Left renal pelvis (tissue), 4 donors: ENCODE measurements around the gene C2orf15. TPM values are rescaled to one million over a fixed set of nuclear protein-coding genes. Genes with fewer than 3 reads are reported as not detected.
"Not testable (repeated sequence)": the region's sequence is repeated elsewhere in the genome, so short reads cannot be mapped to it uniquely, and the experiment has no call there.

Source experiments
- DNase-seq, 4 donors: peaks; one replicate each; pipeline ENCODE4 v3.0.0-alpha.2; 2013; ENCODE audit warnings: low read depth in 4 of 4, low spot score in 3 of 4
- polyA plus RNA-seq, 4 donors: library from polyadenylated mRNA; unstranded; fragments of 120-200 nt; gene quantifications; one replicate each; pipeline ENCODE4 v1.2.1, GENCODE V29; 2013; ENCODE audit not compliant: insufficient read length in 4 of 4

Gene C2orf15, protein sequence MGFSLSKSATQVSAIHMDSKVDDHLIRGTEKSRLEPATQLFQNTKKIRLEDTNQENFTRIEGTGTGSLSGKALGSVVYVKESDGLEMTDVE
- 10 to 100 TPM in 3 of 4 donors, 1 to 10 TPM in 1; 1.5 to 11.6 (median 11.4) TPM for polyA plus RNA-seq

DNA sequence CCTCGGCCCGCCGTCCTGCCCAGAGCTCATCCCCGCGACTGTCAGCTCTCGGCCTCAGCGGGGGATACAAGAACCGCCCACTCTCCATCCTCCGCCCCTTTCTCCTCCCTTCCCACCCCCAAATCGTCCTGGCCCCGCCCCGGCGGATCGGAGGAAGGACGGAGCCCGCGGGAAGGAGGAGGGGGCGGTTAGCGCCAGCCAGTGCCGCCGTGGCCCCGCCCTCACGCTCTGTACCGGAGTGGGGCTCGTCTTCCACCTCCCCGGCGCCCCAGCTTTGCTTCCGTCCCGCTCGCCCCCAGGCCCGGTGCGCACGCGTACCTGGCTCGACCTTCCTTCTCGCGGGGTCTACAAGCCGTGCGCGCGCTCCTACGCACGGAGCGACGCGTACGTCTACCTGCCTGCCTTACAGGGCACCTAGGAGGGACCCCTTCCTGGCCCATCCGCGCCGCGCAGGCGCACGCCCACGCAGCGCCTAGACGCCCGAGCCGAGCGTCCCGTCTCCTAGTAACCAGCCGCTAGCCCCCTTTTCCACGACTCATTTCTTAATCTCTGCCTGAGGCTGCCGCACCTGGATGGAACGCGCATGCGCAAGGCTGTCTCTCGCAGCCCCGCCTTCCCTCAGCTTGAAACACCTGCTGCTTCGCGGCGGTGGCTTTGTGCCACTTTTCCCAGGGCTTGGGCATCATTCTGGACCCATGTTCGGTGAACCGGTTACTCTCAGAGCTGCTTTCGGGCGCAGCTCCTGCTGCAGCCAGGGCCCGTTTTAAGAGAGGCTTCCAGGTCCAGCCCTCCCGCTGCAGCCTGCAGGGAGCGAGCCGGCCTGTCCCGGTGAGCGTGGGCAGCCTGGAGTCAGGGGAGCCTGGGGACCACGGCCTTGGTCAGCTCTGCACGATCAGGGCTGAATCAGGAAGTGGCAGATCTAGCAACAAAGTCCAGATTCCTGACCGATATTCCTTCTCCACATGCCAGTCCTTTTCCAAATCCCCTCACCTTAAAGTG, at the start of gene C2orf15:
C2orf15 (plus strand) TSS at position 598 of the 999 bp plus-strand sequence. CDS start 8,852 bp downstream, outside the sequence.
- DNase-seq = peak; percentile 85 to 89 (median 87)

DNA sequence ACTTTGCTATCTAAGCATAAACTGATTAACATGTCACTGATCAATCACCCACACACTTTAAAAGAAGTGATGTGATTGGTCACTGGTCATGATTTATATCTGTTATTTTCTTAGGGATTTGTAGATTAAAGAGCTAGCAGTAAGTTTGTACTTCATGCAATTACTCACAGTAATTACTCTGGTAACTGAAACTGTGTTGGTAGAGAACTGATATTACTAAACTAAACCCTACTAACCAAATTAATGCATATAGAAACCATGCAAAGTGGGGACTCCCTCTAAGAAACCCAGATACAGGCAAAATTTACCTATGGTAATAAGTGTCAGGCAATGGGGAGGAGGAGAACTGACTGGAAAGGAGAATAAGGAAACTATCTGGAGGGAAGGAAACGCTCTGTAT, 44.8 kb upstream of the C2orf15 start:
- no peak for DNase-seq

DNA sequence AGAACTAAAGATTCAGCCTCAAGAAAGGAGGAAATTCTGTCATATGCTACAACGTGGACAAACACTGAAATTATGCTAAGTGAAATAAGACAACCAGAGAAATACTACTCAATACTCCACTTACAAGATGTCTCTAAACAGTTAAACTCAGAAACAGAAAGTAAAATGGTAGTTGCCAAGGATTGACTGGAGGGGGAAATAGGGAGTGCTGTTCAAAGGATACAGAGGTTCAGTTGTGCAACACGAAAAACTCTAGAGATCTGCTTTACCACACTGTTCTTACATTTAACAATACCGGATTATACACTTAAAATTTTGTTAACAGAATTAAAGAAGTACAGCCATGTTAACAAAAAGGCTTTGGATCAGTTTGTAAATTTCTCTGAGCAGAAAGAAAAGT, 39.8 kb upstream of the C2orf15 start:
- no peak for DNase-seq

DNA sequence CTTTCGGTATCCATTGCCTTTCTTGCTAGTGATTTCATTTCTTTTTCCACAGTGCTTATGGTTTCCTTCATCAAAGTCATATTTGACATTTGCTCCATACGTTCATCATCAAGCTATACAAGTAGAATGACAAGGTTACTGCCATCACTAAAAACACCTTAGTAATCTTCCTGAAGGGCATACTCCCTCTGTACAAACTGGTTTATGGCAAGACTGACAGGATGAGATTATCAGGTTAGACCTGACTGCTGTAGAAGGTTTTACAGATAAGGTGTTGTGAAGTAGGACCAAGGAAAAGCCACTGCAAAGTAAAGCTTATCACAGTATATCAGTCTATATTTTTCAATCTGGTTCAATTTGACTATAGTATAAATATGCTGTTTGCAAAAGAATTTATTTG, 37.5 kb upstream of the C2orf15 start:
- no peak for DNase-seq

DNA sequence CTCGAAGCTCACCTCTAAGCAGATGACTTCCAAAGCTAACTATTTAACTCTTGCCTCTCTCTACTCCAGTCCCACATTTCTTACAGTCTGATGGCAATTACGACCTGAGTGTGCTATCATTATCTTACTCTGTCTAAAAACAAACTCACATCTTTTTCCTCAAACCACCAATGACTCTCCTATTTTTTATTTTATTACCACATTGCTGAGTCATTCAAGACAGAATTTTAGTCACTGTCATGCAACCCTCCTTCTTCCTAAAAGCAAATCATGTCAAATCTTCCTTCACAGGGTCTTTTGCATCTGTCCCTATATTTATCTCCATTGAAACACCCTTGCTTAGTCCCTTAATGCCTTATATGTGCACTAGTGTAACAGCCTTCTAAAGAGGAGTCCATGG, 34.6 kb upstream of the C2orf15 start:
- DNase-seq = no peak

DNA sequence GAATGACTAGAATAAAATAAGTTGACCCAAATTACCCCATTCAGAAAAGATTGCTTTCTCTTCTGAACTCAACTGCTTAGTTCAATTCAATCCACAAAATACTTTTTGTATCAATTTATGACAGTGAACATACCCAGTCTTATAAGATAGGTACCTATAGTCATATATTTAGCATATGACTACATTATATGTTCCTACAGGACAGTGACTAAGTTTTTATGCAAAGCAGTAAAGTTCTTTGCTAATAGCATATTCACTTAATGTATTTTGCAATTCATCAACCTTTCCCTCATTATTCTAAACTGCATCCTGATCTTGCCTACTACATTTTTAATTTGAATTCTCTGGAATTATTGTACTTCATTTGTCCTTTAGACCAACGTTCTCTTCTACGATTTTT, 30.3 kb upstream of the C2orf15 start:
- DNase-seq = no peak

DNA sequence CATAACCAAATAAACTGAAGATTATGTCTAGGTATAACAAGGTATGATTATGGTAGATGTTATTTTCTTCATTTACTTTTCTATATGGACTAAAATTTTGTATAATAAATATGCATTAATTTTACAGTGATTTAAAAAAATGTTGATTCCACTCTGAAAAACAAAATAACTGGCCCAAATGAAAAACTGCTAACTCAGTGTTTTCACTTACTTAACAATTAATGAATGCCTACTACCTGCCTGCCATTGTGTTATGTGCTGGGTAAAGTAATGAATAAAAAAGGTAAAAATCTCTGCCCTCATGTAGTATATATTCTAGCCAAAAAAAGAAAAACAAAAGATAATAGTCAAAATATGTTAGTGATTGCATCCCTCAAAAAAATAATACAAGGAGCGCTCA, 29.6 kb upstream of the C2orf15 start:
- DNase-seq = no peak

DNA sequence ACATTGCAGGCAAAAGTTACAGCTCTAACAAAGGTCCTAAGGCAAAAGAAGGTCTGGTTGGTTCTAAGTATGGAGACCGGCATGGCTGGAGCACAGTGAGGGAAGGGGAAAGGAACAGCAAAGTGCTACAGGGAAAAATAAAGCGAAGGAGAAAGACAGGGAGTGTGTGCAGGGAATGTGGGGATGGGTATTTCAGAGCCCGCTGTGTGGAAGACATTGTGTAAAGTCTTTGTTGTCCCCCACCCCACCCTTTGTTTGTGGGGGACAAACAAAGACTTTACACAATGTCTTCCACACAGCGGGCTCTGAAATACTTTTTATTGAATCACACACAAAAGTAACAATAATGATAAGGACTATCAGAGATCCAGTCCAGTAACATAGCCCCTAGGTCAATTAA, 28.9 kb upstream of the C2orf15 start:
- DNase-seq = no peak

DNA sequence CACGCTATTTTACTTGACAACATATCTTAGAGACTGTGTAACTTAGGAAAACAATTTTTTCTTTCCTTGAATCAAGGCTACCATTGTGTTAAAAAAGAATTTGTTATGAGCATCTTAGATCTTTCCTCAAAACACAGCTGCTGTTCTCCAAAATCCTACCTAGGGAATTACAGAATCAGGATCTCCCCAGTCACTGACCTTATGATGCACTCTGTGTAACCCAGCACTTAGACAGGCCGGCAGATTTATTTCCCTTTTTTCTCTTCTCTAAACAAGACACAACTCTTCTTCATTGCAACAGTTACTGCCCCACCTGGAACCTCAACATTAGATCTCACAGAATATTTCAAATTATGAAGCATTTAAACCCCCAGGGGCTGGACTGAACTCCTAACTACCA, 13.5 kb upstream of the C2orf15 start:
- DNase-seq = no peak

DNA sequence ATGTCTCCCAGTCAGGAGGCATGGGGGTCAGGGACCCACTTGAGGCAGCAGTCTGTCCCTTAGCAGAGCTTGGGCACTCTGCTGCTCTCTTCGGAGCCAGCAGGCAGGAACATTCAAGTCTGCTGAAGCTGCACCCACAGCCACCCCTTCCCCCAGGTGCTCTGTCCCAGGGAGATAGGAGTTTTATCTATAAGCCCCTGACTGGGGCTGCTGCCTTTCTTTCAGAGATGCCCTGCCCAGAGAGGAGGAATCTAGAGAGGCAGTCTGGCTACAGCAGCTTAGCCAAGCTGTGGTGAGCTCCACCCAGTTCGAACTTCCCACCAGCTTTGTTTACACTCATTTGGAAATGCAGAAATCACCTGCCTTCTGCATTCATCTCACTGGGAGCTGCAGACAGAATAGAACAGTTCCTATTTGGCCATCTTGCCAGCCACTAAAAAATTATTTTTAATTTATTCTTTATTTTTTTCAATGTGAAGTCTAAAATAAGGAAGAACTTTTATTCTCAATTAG, 6.4 kb upstream of the C2orf15 start:
- DNase-seq = not testable (repeated sequence)

DNA sequence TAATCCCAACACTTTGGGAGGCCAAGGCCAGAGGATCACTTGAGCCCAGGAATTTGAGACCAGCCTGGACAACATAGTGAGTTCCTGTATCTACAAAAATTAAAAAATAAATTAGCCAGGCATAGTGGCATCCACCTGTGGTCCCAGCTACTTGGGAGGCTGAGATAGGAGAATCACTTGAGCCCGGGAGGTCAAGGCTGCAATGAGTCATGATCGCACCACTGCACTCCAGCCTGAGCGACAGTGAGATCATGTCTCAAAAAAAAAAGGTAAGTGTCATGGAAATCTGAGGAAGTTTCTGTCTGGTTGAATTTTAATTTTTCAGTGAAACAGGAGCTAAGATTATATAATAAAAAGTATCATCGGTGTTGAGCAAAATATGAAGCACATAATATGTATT, 2.5 kb upstream of the C2orf15 start:
- DNase-seq = no peak

DNA sequence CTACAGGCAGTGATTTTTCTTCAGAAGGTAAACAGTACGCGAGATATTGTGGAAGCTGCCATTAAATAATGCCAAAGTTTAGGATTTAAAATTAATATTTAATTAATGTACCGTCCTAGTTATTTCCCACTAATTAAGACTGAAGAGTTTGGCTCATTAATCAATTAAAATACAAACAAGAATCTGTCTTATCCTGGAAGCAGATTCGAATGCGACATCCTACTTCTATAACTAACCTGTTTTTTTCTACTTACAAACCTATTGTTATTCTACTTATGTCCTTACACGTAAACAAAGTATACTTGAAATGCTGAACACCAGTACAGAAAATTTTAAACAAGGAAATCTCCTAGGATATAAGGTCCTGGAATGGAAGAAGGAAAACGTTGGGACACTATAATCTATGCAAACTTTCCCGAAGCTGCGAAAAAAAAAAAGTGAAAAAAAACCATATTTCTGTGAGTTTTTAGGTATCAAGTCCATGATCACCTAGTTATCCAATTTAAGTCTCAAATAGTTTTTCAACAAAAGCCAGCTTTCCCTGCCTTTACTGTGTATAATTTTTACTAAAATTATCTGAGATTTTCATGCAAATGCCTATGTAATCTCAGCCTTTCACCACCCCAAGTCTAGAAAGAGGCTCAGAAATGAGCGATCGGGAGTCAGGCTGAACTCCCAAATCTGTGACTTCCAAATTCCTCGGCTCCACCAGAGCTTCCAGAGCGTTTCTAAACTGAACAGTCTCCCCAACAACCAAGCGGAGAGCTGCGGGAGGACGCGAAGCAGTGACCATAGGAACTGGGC, 1.2 kb upstream of the C2orf15 start:
- DNase-seq = no peak

DNA sequence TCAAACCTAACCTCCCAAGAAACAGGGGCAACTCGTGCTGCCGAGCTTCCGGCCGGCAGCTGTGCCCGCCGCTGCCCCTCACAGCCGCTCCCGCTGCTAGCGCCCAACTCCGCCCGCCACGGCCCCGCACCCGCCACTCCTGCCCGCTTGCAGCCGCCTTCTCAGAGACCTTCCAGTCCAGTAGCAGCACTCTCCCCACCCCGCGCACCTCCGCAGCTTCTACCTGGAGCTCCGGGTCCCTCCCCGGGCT, 722 bp upstream of the C2orf15 start:
- peak in 1 of 4 donors; percentile 36 for DNase-seq

DNA sequence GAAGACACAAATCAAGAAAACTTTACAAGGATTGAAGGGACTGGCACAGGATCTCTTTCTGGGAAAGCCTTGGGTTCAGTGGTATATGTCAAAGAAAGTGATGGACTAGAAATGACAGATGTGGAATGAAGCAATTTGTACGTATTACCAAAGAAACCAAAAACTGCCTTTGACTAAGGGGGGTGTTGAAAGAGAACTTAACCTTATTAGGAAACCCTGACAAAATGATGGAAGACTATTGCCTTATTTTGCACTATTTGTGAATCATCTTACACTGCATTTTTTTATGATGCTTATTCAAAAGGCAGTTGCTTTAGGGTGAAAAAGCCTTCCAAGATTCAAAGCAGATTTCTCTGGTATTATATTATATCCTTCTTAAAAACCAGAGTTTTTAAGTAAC, 9.2 kb downstream of the C2orf15 start:
- no peak for DNase-seq

DNA sequence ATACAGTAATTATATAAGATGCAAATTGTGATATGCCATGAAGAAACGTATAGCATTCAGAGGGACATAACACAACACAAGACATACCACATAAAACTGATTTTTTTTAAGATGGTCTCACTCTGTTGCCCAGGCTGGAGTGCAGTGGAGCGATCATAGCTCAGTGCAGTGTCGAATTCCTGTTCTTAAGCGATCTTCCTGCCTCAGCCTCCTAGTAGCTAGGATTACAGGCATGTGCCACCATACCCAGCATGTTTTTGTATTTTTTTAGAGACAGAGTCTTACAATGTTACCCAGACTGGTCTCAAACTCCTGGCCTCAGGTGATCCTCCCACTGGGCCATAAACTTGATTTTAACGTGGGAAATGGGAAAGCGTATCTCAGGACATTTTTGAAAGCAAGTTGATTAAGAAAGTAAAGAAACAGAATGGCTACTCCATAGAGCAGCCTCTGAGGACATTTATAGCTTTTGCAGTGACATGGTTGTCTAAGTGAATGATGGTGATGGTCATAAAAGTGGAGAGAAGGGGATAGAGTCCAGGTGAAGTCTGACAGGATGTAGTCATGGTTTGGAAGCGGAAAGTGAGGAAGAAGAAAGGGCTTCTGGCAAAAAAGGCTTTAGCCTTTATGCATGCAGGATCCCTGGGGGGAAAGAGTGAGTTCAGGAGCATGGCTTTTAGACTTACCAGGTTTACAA, 10.8 kb downstream of the C2orf15 start:
- DNase-seq = no peak

DNA sequence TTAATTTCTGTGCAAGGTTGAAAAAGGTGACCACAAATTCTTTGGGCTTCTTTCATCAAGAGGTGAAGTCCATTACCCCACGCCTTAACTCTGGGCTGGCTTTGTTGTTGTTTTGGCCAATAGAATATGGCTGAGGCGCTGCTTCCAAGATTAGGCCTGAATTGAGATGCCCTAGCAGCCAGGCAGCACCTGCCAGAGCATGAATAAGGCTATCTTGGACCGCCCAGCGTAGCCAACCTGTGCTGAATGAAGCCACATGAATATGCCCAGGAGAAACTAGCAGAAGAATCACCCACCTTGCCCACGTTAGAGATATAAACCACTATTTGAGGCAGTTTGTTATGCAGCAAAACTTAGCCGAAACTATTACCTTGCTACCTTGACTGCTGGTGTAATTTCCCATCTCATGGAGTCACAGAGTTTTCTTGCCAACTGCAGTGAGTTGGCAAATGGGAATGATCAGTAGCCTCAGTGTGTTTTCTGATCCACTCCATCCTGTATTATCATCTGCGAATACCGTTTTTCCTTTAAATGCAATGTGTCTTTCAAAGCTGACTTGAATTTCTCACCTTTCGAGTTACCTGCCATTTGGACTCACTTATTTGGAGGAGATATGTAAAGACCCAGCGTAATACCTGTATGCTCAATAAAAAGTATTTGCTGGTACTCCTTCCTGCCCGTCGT, 12.6 kb downstream of the C2orf15 start:
- no peak for DNase-seq

DNA sequence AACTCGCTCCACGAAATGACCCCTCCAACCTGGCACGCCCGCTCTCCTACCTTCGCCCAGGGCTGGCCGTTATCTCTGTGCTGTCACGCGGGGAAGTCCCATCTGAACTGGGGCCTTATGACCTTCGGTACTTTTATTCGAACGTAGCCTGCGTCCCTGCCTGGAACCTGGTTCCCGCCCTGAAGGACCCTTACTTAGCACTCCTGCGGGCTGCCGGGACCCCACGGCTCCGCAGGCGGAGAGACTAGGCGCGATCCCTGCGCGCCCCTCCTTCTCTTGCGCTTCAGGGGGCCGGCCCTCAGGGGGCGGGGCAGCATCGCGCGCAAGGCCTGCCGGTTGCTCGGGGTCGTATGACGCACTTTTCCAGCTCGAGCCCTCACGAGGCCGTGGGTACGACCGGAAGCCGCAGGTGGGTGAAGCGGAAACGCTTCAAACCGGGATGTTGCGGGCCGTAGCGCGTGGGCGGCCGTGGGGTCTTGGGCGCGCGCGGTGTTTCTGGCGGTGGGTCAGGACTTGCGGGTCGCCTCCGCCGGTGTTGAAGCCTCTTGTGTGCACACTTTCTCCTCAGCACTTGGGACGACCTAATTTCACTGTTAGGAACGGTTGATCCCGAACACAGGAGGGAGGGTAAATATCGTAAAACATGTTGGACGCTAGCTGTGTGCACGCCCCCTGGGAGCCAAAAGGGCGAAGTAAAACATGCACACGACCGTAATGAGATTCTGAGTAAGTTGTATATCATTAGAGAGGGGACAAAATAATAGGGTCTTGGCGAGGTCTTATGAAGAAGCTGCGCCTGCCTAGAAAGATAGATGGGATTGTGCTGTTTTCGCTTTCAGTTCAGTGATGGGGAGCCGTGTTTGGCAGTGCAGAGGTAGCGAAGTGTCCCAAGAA, 13.4 kb downstream of the C2orf15 start, which contains the start of the genes LIPT1 and TSGA10:
LIPT1 (plus strand) TSS at position 325 of the 894 bp plus-strand sequence. CDS start 6,991 bp downstream, outside the sequence.
TSGA10 (minus strand) TSS at position 300 of the 894 bp plus-strand sequence. CDS start 45,503 bp downstream, outside the sequence.
- peak; percentile 81 to 87 (median 86) for DNase-seq

DNA sequence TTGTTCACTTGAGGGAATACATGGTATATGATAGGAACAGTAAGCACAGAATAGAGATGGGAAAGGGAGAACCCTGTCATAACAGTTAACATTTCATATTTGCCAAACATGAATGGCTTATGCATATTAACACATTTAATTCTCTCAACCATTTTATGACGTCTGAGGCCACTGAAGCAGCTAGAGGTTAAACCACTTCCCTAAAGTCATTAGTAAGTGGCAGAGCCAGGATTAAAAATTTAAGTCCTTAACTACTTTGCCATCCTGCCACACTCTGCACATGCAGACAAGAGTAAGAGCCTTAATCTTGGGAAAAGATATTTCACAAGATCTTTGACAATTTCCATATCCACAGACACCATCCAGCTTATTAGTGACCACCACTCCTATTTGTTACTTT, 15.4 kb downstream of the C2orf15 start:
- no peak for DNase-seq

DNA sequence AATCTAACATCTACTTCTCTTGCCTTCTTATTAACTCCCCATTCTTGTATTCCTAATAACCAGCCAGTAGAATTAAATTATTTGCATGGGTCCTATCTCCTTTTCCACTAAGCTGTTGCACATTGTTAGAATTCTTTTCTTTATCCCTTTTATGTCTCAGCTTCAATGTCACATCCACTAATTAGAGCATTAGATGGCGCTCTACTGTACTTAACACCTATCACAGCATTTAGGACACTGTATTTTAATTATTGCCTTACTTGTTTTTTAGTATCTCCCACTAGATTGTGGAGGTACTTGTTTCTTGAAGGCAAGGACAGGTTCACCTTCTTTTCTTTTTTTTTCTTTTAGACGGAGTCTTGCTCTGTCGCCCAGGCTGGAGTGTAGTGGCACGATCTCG, 17.1 kb downstream of the C2orf15 start:
- DNase-seq = no peak
